ENCODE measurements around the gene MPEG1.

Gene MPEG1

DNA sequence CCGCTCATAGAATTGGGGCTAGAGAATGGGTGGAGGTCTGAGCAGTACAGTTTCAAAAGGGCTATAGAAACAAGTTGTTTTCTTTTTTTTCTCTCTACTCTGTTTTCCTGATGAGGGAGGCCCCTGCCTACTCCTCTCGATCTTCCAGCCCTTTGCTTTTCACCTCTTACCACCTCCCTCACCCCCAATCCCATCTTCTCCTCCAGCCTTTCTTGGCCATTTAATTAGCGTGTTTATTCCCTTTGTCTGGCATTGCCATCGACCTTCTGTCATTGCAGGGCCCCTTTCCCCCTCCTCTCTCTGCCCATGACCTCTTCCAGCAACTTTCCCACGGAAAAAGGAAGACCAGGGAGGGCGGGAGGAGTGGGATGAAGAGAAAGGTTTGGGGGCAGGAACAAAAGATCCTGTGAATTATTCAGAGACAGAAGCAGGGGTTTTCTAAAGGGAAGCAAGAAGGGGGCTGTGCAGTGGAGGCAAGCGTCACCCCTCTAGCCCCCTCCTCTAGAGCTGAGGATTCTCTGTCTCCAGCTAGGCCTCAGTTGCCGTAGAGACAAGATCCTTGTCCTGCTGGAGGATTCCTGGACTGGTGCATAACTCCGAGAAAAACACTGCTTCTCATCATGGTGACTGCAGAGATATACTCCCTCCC lies 27.9 kb downstream of the MPEG1 start:
- DNase-seq (ENCODE audit: low read depth, low spot score): no peak
- no peak overlapping the region for H3K4me3 ChIP-seq (ENCODE audit: low read depth, low read length)
- in situ Hi-C loops (cut with HindIII; ENCODE audit: low sequenced_read_pairs): no loop called here
- TF ChIP-seq, protein P1, sequence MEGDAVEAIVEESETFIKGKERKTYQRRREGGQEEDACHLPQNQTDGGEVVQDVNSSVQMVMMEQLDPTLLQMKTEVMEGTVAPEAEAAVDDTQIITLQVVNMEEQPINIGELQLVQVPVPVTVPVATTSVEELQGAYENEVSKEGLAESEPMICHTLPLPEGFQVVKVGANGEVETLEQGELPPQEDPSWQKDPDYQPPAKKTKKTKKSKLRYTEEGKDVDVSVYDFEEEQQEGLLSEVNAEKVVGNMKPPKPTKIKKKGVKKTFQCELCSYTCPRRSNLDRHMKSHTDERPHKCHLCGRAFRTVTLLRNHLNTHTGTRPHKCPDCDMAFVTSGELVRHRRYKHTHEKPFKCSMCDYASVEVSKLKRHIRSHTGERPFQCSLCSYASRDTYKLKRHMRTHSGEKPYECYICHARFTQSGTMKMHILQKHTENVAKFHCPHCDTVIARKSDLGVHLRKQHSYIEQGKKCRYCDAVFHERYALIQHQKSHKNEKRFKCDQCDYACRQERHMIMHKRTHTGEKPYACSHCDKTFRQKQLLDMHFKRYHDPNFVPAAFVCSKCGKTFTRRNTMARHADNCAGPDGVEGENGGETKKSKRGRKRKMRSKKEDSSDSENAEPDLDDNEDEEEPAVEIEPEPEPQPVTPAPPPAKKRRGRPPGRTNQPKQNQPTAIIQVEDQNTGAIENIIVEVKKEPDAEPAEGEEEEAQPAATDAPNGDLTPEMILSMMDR (IDR thresholded peaks at IDR 0.05; ENCODE audit: low read depth, low read length): no peak

DNA sequence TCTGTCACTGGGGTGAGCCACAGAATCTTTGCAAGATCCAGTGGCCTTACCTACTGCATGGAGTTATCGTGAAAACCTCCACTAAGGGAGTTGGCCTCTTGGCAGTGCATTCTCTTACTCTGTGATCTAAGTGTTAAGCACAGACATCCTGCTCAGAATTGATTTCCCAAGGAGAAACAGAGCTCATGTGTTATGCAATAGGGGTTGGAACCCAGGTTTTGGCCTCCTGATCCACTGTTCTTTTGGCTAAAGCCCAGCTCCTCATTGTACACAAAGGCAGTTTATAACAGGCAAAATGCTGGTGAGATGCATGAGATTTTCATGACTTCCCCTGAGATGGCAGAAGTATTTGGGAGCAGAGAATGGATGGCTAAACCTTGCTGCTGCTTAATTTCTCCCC lies 29.0 kb downstream of the MPEG1 start:
- TF ChIP-seq, protein P1 (IDR thresholded peaks at IDR 0.05; ENCODE audit: low read depth, low read length): no peak
- no peak for DNase-seq (ENCODE audit: low read depth, low spot score)
- in situ Hi-C loops (cut with HindIII; ENCODE audit: low sequenced_read_pairs): no loop called here
- no peak overlapping the region for H3K4me3 ChIP-seq (ENCODE audit: low read depth, low read length)

DNA sequence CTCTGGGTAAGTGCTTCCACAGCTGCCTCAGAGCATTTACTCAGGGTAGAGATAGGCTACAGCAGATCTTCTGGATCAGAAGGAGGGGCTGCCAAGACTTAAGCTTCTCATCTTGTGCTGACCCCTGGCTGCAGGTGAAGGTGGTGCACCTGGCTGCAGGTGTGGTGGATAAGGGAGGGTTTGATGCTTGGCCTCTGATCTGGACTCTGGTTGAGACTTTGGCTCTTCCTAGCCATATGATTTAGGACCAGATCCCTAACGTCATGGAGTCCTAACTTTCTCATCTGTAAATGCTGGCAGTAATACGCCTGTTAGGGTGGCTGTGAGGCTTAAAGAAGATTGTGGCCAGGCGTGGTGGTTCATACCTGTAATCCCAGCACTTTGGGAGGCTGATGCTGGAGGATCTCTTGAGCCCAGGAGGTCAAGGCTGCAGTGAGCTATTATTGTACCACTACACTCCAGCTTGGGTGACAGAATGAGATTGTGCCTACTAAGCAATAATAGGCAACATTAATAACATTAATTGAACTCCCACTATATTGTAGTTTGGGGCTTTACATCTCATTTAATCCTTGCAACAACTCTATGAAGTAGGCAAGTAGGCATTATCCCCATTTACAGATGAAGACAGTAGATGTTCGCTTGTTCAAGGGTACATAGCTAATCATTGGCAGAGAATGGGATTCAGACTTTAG lies 30.1 kb downstream of the MPEG1 start:
- no peak for DNase-seq (ENCODE audit: low read depth, low spot score)
- in situ Hi-C loops (cut with HindIII; ENCODE audit: low sequenced_read_pairs): no loop called here
- TF ChIP-seq, protein P1 (IDR thresholded peaks at IDR 0.05; ENCODE audit: low read depth, low read length): peak; percentile 29
- H3K4me3 ChIP-seq (ENCODE audit: low read depth, low read length): no peak overlapping the region

DNA sequence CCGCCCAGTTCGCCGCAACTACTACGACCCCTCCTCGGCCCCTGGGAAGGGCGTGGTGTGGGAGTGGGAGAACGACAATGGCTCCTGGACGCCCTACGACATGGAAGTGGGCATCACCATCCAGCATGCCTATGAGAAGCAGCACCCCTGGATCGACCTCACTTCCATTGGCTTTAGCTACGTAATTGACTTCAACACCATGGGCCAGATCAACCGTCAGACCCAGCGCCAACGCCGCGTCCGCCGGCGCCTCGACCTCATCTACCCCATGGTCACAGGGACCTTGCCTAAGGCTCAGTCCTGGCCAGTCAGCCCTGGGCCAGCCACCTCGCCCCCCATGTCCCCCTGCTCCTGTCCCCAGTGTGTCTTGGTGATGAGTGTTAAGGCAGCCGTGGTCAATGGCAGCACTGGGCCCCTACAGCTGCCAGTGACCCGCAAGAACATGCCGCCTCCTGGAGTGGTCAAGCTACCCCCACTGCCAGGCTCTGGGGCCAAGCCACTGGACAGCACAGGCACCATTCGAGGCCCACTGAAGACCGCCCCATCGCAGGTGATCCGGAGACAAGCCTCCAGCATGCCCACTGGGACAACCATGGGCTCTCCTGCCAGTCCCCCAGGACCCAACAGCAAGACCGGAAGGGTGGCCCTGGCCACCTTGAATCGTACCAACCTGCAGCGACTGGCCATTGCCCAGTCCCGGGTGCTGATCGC lies 30.8 kb downstream of the MPEG1 start:
- TF ChIP-seq, protein P1 (IDR thresholded peaks at IDR 0.05; ENCODE audit: low read depth, low read length): no peak
- DNase-seq (ENCODE audit: low read depth, low spot score): no peak
- in situ Hi-C loops (cut with HindIII; ENCODE audit: low sequenced_read_pairs): no loop called here
- H3K4me3 ChIP-seq (ENCODE audit: low read depth, low read length): no peak overlapping the region

DNA sequence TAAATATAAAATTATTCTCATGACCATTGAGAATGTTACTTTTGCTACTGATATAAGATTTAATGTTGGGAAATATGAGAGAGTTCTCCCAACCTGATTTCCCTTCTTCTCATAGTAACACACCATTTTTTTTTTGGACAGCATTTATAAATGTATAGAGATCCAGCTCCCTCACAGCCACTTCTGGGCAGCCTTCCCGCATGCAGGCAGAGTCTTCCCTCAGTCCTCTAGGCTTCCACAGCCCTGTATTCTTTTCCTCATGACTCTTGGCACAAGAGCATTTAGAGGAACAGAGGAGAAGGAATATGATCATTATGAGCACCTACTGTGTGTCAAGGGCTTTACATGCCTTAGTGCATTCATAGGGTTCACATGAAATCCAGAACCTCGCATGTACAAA lies 31.8 kb downstream of the MPEG1 start:
- DNase-seq (ENCODE audit: low read depth, low spot score): no peak
- H3K4me3 ChIP-seq (ENCODE audit: low read depth, low read length): no peak overlapping the region
- TF ChIP-seq, protein P1 (IDR thresholded peaks at IDR 0.05; ENCODE audit: low read depth, low read length): no peak
- in situ Hi-C loops (cut with HindIII; ENCODE audit: low sequenced_read_pairs): no loop called here

DNA sequence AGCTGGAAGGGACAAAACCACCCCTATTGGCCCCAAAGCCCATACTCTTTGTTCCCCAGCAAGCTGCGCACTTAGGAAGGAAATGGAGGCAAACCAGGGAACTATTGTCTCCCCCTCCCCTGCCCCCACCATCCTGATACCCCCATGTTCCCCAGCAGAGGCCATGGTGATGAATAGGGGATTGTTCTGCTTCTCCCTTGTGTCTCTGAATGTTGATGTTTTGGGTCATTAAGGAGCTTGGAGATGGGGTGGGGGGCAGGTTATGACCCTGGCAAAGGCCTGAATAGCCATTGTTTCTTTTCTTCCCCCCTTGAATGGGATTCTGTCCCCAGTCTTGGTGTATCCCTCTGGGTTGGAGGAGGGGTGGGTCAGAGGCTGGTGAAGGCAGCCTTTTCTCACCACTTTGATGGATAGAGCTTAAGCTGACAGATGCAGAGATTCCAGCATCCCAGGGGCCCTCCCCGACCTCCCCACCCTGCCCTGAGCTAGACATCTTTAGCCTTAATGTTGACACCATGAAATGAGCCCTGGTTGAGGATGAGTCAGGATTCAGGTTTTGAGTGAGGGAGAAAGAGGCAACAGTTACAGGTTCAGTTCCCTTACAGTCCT lies 32.5 kb downstream of the MPEG1 start:
- in situ Hi-C loops (cut with HindIII; ENCODE audit: low sequenced_read_pairs): no loop called here
- no peak overlapping the region for H3K4me3 ChIP-seq (ENCODE audit: low read depth, low read length)
- TF ChIP-seq, protein P1 (IDR thresholded peaks at IDR 0.05; ENCODE audit: low read depth, low read length): no peak
- DNase-seq (ENCODE audit: low read depth, low spot score): no peak

Data from astrocyte of the spinal cord (primary cell).